ENCODE measurements around the gene MYO5B.

- TF ChIP-seq CTCF (IDR thresholded peaks at IDR 0.05 in 2 of 3, conservative IDR thresholded peaks at IDR 0.05 in 1 of 3; ENCODE audit: borderline replicate concordance in 1 of 3, insufficient read depth in 1 of 3, low read depth in 2 of 3, low read length in 2 of 3), result no peak
- TF ChIP-seq POLR2A (IDR thresholded peaks at IDR 0.05; ENCODE audit: borderline replicate concordance, extremely low read depth, insufficient read depth, insufficient read length), result no peak
- no peak for TF ChIP-seq RAD21 (IDR thresholded peaks at IDR 0.05; ENCODE audit: low read depth)
- no peak for TF ChIP-seq EZH2 (IDR thresholded peaks at IDR 0.05)
- no peak for TF ChIP-seq TCF7L2 (IDR thresholded peaks at IDR 0.05; ENCODE audit: borderline replicate concordance, extremely low read depth, insufficient read depth, insufficient read length)
- TF ChIP-seq REST (IDR thresholded peaks at IDR 0.05; ENCODE audit: low read depth), result no peak
- TF ChIP-seq ZNF274 (IDR thresholded peaks at IDR 0.05; ENCODE audit: low read depth, low read length), result no peak
- TF ChIP-seq ATF3 (IDR thresholded peaks at IDR 0.05), result no peak
- TF ChIP-seq MAX (IDR thresholded peaks at IDR 0.05), result no peak
- TF ChIP-seq CEBPB (IDR thresholded peaks at IDR 0.05; ENCODE audit: low read depth), result no peak
- no peak for TF ChIP-seq POLR2AphosphoS5 (IDR thresholded peaks at IDR 0.05; ENCODE audit: low read depth, low read length)
Observed at GRCh38 chr18:49884959-49885358, 310.0 kb downstream of the MYO5B start.
